Activated CD4-positive, CD25-positive, alpha-beta regulatory T cell treated with anti-CD3 and anti-CD28 coated beads, Interleukin-2, amount 50 U/mL, for 72 hours (primary cell): ENCODE results near the gene NGRN.

Experiments used
- DNase-seq: peaks from one replicate; pipeline ENCODE4 v3.0.0; 2021

The NGRN gene

GRCh38 chr15:90320062-90320884 lies 54.8 kb downstream of the NGRN start:
- DNase-seq, result peak; percentile 56

- DNase-seq, result no peak
Measured at GRCh38 chr15:90320885-90321278, 55.4 kb downstream of the NGRN start.
